ENCODE results near the gene CNEP1R1. TPM values are rescaled to one million over a fixed set of nuclear protein-coding genes. Genes with fewer than 3 reads are reported as not detected.
A peak's percentile ranks its signal among the peaks of the same experiment; 100 is the strongest.

CNEP1R1 gene
- total and polyA plus RNA-seq, 5 donors = 14.1 to 20.6 (median 17.7) TPM

GRCh38 chr16:50015631-50016030, 9.4 kb upstream of the CNEP1R1 start:
- ATAC-seq = no peak
- WGBS = 92% methylated on average over 2 of the region's 2 CpGs
- no peaks in the 10 kb centered on the region for H3K27me3 ChIP-seq (ENCODE audit: control insufficient read depth, insufficient read depth)
- no peak overlapping the region for H3K27ac ChIP-seq (ENCODE audit: low read length)
- no peak for DNase-seq
- no peak overlapping the region for H3K4me3 ChIP-seq (ENCODE audit: low read length)
- no peaks in the 10 kb centered on the region for H3K4me1 ChIP-seq (ENCODE audit: control insufficient read depth, insufficient read depth, low read length)
- H3K9me3 ChIP-seq (ENCODE audit: control insufficient read depth, low read length) = no peaks in the 10 kb centered on the region
- intact Hi-C loops (cut with DNase I) = no loop called here

GRCh38 chr16:50017553-50017952, 7.5 kb upstream of the CNEP1R1 start:
- Histone ChIP-seq H3K4me3 (ENCODE audit: low read length) (no peak overlapping the region), H3K4me1 (ENCODE audit: control insufficient read depth, insufficient read depth, low read length) (no peaks in the 10 kb centered on the region), H3K27ac (ENCODE audit: low read length) (no peak overlapping the region), H3K27me3 (ENCODE audit: control insufficient read depth, insufficient read depth) (no peaks in the 10 kb centered on the region), H3K9me3 (ENCODE audit: control insufficient read depth, low read length) (no peaks in the 10 kb centered on the region)
- intact Hi-C loops (cut with DNase I) = no loop called here
- ATAC-seq = no peak
- WGBS = 83% methylated on average over 9 of the region's 9 CpGs
- no peak for DNase-seq

GRCh38 chr16:50021544-50021943, 3.5 kb upstream of the CNEP1R1 start:
- intact Hi-C loops (cut with DNase I) = loop anchor here in 3 of 4 donors (10.0 kb wide), 3 partner anchors 183 to 643 kb away; no protein-coding TSS in a partner anchor
- no peak for DNase-seq
- Histone ChIP-seq H3K9me3 (ENCODE audit: control insufficient read depth, low read length) (no peaks in the 10 kb centered on the region), H3K4me1 (ENCODE audit: control insufficient read depth, insufficient read depth, low read length) (no peaks in the 10 kb centered on the region), H3K27ac (ENCODE audit: low read length) (no peak overlapping the region), H3K4me3 (ENCODE audit: low read length) (no peak overlapping the region), H3K27me3 (ENCODE audit: control insufficient read depth, insufficient read depth) (no peaks in the 10 kb centered on the region)
- no peak for ATAC-seq
- 28% methylated on average over 2 of the region's 2 CpGs for WGBS

- no peaks in the 10 kb centered on the region for H3K9me3 ChIP-seq (ENCODE audit: control insufficient read depth, low read length)
- no peak overlapping the region for H3K27ac ChIP-seq (ENCODE audit: low read length)
- intact Hi-C loops (cut with DNase I) = loop anchor here in 3 of 4 donors (10.0 kb wide), 3 partner anchors 181 to 641 kb away; no protein-coding TSS in a partner anchor
- DNase-seq (no peak), ATAC-seq (no peak)
- H3K4me1 ChIP-seq (ENCODE audit: control insufficient read depth, insufficient read depth, low read length) = no peaks in the 10 kb centered on the region
- H3K4me3 ChIP-seq (ENCODE audit: low read length) = no peak overlapping the region
- 35% methylated on average over 4 of the region's 4 CpGs for whole genome bisulfite sequencing
- no peaks in the 10 kb centered on the region for H3K27me3 ChIP-seq (ENCODE audit: control insufficient read depth, insufficient read depth)
Observed at GRCh38 chr16:50023641-50024040, 1.4 kb upstream of the CNEP1R1 start.

GRCh38 chr16:50024207-50024606, 818 bp upstream of the CNEP1R1 start:
- Histone ChIP-seq H3K27ac (ENCODE audit: low read length) (no peak overlapping the region), H3K9me3 (ENCODE audit: control insufficient read depth, low read length) (no peaks in the 10 kb centered on the region), H3K4me3 (ENCODE audit: low read length) (no peak overlapping the region), H3K27me3 (ENCODE audit: control insufficient read depth, insufficient read depth) (no peaks in the 10 kb centered on the region), H3K4me1 (ENCODE audit: control insufficient read depth, insufficient read depth, low read length) (no peaks in the 10 kb centered on the region)
- no peak for ATAC-seq
- intact Hi-C loops (cut with DNase I) = loop anchor here in 3 of 4 donors (10.0 kb wide), 3 partner anchors 181 to 641 kb away; no protein-coding TSS in a partner anchor
- WGBS = 84% methylated on average over 11 of the region's 11 CpGs
- DNase-seq = no peak

GRCh38 chr16:50025537-50025931, 509 bp downstream of the CNEP1R1 start:
- ATAC-seq = peak; percentile 6 to 12
- Histone ChIP-seq H3K4me3 (ENCODE audit: low read length) (peak overlapping the region; percentile 99), H3K9me3 (ENCODE audit: control insufficient read depth, low read length) (no peaks in the 10 kb centered on the region), H3K27me3 (ENCODE audit: control insufficient read depth, insufficient read depth) (no peaks in the 10 kb centered on the region), H3K4me1 (ENCODE audit: control insufficient read depth, insufficient read depth, low read length) (no peaks in the 10 kb centered on the region), H3K27ac (ENCODE audit: low read length) (peak overlapping the region; percentile 73)
- intact Hi-C loops (cut with DNase I) = loop anchor here in 3 of 4 donors (10.0 kb wide), 3 partner anchors 179 to 639 kb away; no protein-coding TSS in a partner anchor
- WGBS = under 1% methylated on average over 17 of the region's 17 CpGs
- no peak for DNase-seq

- H3K27me3 ChIP-seq (ENCODE audit: control insufficient read depth, insufficient read depth) = no peaks in the 10 kb centered on the region
- WGBS = 97% methylated on average over 5 of the region's 5 CpGs
- H3K4me3 ChIP-seq (ENCODE audit: low read length) = no peak overlapping the region
- no peaks in the 10 kb centered on the region for H3K9me3 ChIP-seq (ENCODE audit: control insufficient read depth, low read length)
- H3K27ac ChIP-seq (ENCODE audit: low read length) = no peak overlapping the region
- DNase-seq (no peak), ATAC-seq (no peak)
- no peaks in the 10 kb centered on the region for H3K4me1 ChIP-seq (ENCODE audit: control insufficient read depth, insufficient read depth, low read length)
- intact Hi-C loops (cut with DNase I) = loop anchor here in 3 of 4 donors (10.0 kb wide), 3 partner anchors 177 to 637 kb away; no protein-coding TSS in a partner anchor
Observed at GRCh38 chr16:50027829-50028228, 2.8 kb downstream of the CNEP1R1 start.

- DNase-seq = no peak
- Histone ChIP-seq H3K27ac (ENCODE audit: low read length) (no peak overlapping the region), H3K27me3 (ENCODE audit: control insufficient read depth, insufficient read depth) (no peaks in the 10 kb centered on the region), H3K9me3 (ENCODE audit: control insufficient read depth, low read length) (no peaks in the 10 kb centered on the region), H3K4me3 (ENCODE audit: low read length) (no peak overlapping the region), H3K4me1 (ENCODE audit: control insufficient read depth, insufficient read depth, low read length) (no peaks in the 10 kb centered on the region)
- no peak for ATAC-seq
- intact Hi-C loops (cut with DNase I) = no loop called here
- WGBS = 80% methylated on average over 3 of the region's 3 CpGs
Observed at GRCh38 chr16:50035468-50035992, 10.5 kb downstream of the CNEP1R1 start.

GRCh38 chr16:50036426-50036825, 11.4 kb downstream of the CNEP1R1 start:
- Histone ChIP-seq H3K27ac (ENCODE audit: low read length) (no peak overlapping the region), H3K4me1 (ENCODE audit: control insufficient read depth, insufficient read depth, low read length) (no peaks in the 10 kb centered on the region), H3K4me3 (ENCODE audit: low read length) (no peak overlapping the region), H3K27me3 (ENCODE audit: control insufficient read depth, insufficient read depth) (no peaks in the 10 kb centered on the region), H3K9me3 (ENCODE audit: control insufficient read depth, low read length) (no peaks in the 10 kb centered on the region)
- 91% methylated on average over 3 of the region's 3 CpGs for WGBS
- ATAC-seq (no peak), DNase-seq (no peak)
- intact Hi-C loops (cut with DNase I) = no loop called here

- Histone ChIP-seq H3K9me3 (ENCODE audit: control insufficient read depth, low read length) (no peaks in the 10 kb centered on the region), H3K27me3 (ENCODE audit: control insufficient read depth, insufficient read depth) (no peaks in the 10 kb centered on the region), H3K27ac (ENCODE audit: low read length) (no peak overlapping the region), H3K4me3 (ENCODE audit: low read length) (no peak overlapping the region), H3K4me1 (ENCODE audit: control insufficient read depth, insufficient read depth, low read length) (no peaks in the 10 kb centered on the region)
- ATAC-seq (peak in 1 of 2 donors; percentile 50), DNase-seq (no peak)
- WGBS = 44% methylated on average over 2 of the region's 2 CpGs
- intact Hi-C loops (cut with DNase I) = no loop called here
Observed at GRCh38 chr16:50037662-50038220, 12.7 kb downstream of the CNEP1R1 start.

- no peak for ATAC-seq
- no peak overlapping the region for H3K27ac ChIP-seq (ENCODE audit: low read length)
- H3K27me3 ChIP-seq (ENCODE audit: control insufficient read depth, insufficient read depth) = no peaks in the 10 kb centered on the region
- H3K4me1 ChIP-seq (ENCODE audit: control insufficient read depth, insufficient read depth, low read length) = no peaks in the 10 kb centered on the region
- no peak for DNase-seq
- intact Hi-C loops (cut with DNase I) = no loop called here
- WGBS = 72% methylated on average over 4 of the region's 4 CpGs
- no peak overlapping the region for H3K4me3 ChIP-seq (ENCODE audit: low read length)
- H3K9me3 ChIP-seq (ENCODE audit: control insufficient read depth, low read length) = no peaks in the 10 kb centered on the region
Observed at GRCh38 chr16:50038286-50038685, 13.3 kb downstream of the CNEP1R1 start.
